Activated T-cell treated with anti-CD3 and anti-CD28 coated beads for 48 hours (primary cell): ENCODE results near the gene DST.

ENCODE experiments used
- DNase-seq: peaks from one replicate; pipeline ENCODE4 v3.0.0-alpha.2; 2020; ENCODE audit warnings: low read depth

DST gene

GRCh38 chr6:56536536-56536935 lies 106.2 kb downstream of the DST start:
- no peak for DNase-seq

GRCh38 chr6:56535626-56536025 lies 107.1 kb downstream of the DST start:
- no peak for DNase-seq

- no peak for DNase-seq
These were observed 107.8 kb downstream of the DST start for GRCh38 chr6:56534680-56535419.

DNA sequence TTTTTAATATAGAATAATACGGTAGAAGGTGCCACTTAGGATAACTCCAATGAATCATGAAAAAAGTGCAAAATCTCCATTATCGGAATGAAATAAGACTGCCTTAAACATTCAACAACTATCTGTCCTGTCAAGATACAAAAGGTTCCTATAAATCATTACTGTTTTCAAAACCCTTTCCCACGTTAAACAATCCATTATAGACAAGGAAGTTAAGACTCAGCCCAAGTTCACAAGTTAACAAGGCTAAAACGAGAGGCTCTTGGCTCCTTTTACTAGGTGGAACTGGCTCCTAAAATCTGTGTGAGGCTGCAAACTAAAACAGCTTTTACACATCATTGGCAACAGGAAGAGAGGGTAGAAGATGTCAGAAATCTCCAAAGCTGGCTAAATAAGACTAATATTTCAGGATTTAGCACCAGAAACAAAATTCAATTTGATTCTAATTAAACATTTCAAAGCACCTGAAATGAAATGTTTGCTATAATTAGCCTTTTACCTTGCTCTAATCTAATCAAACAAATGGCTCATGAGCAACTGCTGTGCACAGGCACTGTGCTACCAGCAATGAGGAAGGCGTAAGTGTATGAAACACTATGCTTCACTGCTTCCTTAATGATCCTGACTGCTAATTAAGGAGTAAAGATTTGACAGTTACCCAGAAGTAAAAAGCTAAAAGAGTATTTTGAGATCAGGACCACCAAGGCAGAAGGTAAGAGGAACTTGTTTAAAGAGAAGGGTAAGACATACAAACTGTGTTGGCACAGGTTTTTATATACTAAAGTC lies 109.7 kb downstream of the DST start:
- no peak for DNase-seq

- no peak for DNase-seq
These were observed 110.7 kb downstream of the DST start for GRCh38 chr6:56531839-56532595.

GRCh38 chr6:56529594-56530191 lies 113.0 kb downstream of the DST start:
- no peak for DNase-seq

DNA sequence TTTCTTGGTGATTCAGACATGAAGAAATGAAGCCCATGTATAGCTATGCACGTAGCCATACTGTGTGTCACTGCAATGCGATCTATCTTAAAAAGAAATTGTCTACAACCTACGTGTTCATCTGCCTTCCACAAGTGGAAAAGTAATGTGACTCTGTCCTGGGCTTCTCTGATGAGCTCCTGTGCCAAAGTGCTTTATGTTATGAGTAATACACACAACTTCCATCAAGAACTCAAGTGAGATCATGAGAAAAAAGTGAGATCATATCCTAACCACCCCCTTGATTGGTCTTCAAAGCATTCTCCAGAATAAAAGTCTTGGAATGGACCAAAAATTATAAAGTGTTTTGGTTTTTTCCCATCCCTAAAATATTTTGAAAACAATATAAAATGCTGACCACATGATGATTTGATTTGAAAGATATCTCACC lies 114.3 kb downstream of the DST start:
- DNase-seq: no peak

GRCh38 chr6:56527934-56528333 lies 114.8 kb downstream of the DST start:
- DNase-seq: no peak

DNA sequence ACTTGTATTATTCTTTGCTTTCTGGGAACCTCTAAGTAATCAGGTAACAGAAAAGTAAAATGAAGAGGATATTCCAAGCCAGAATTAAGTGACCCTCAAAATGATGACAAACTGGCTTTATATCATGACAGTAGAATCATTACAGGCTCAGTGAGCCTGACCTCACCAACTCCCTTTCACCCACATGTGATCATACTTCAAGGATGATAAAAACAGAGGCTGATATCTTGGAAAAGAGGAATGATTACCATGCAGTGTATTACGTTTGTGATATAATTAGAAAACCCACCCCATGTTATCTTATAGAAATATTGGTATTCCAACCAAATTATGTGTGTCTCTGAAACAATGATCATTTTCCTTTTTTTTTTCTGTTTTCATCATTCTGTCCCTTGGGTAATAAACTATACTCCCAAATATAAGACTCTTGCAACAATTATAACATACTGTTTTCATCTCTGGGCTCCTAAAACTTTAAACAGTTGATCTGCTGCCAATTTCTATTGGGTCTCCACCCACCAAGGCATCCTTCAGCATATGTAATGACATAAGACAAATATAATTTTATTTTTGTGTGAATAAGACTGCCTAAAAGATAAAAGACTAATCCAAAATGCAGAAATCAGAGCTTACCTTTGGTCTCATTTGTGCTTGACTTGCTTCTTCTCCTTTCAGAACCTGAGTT lies 115.7 kb downstream of the DST start:
- DNase-seq: no peak

DNA sequence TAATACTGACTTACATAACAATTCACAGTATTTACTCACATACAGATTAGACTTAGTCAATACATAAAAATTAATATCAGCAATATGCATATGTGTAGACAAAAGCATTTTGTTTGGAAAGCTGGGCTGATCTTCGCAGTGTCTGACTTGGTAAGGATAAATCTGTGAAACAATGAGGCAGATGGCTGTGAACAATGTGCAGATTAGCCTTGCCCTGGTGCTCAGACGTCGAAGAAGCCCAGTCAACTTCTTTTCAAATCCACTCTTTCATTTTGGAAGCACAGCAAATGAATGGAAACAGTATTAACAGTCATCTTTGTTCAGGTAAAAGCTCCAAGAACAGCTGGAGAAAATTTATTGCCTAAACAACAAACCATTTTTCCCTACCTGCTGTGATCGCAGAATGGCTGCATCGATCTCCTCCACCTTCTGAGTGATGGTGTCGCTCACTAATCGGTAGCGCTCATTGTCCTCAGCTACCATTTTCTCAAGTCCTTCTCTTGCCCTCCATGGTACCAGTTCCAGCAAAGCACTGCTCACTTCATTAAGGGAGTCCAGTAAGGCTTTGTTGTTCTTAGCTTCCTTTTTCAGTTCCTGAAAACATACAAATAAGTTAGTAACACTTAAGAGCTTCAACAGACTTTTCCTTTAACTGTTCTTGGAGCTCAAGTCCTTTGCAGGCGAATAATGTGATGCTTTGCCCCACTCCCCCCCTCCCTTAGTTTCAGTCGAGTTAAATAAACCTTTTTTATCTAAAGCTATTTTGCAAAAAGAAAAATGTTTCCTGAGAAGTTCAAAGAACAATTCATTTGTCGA lies 116.5 kb downstream of the DST start:
- no peak for DNase-seq

DNA sequence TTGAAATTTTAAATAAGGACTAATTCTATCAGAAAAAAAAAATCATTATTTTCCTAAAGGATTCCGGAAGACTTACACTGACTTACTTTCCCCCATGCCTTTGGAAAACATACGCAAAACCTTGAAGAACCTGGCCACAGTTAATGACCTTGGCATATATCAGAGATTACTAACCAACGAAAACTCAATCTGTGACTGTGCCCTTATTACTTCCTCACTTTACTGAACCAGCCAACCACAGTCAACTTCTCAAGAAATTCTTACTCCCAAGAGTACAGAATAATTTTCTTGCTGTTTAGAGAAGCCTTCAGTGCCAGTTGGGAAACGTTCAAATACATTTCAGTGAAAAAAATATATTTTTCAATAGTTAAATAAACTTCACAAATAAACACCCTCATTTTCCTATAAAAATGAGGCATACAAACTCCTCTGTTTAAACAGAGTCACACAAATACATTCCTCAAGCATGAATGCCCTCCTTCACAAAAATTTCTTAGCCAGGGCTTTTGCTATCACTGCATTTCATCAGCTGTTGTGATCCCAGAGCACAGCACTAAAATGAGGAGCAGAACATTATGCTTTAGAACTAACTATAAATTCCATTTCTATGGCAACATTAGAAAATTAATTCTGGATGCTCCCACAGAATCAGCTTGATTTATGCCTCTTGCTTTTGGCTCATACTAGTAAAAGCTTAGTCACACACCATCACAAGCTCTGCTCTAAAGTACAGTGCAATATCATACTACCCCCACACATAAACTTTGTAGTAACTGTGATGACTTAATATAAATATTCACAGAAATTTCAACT lies 117.6 kb downstream of the DST start:
- no peak for DNase-seq

DNA sequence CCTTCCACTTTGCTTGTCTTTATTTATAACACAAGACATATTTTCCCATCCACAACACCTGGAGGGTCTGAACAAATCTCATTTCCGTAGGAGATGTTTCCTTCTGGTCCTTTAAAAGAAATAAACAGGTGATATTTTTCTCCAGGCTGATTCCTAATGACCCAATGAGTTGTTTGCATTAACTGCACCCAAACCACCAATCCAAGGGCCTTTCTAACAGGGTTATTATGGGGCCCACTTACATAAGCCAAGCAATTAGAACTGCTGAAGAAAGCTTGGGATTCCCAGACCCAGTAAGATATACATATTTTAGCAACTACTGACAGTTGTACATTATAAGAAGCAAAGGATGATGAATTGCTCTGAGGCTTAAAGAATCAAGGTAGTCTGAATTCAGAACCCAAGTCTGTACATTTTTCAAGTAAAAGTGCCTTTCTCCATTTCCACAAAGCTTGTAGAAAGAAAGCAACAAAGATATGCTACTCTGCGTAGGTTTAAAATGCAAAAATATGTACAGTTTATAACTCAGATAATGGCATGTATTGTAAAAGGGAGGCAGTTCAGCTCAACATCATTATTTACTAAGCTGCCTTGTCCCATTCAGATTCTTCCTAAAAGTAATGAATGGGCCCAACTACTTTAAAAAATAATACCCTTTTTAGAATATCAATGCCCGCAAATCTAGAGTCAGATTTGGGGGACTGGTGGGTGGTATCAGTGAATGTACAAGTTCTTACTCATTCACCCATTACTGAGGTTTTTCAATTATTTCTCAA lies 120.0 kb downstream of the DST start:
- no peak for DNase-seq

DNA sequence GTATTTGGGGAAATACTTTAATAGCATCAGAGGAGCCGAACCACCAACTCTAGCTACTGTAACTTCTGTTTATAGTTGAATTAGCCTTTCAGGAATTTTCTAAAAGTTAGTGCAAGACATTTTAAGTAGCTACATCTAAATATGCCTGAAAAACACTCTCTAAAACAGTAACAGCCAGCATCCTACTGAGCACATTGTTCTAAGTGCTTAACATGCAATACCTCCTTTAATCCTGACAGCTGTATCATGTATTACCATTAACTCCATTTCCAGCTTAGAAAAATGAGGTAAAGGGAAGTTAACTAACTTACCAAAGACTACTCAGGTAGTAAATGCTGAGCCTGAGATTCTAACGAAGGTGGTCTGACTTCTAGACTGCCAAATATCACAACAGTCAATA lies 120.7 kb downstream of the DST start:
- no peak for DNase-seq

DNA sequence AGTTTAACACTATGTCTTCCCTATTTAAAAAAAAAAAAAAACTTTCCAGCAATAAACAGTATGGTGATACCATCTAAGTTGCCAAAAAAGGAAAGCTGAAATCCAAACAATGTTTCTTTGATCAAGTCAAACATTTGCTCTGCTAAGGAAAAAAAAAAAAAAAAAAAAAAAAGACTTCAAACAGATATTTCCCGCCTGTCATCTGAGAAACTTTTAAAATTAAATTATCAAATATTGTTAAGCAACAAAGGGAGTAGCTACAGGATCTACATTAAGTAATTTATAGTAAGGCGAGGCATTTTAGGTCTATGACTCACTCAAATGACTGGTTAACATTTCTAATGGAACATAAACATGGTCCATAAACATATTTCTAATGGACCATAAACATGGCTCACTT lies 121.2 kb downstream of the DST start:
- DNase-seq: no peak

DNA sequence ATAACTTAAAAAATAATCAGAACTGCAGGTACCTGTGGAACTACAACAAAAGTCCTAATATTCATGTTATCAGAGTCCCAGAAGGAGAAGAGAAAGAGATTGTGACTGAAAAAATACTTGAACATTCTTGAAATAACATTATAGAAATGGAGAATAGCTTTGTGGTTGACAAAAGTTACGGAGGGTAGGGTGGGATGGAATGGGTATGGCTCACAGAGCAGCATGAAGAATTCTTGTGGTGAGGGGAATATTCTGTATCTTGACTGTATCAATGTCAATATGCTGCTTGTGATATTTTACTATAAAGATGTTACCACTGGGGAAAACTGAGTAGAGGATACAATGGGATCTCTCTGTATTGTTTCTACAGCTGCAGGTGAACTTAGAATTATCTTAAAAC lies 122.5 kb downstream of the DST start:
- DNase-seq: no peak

DNA sequence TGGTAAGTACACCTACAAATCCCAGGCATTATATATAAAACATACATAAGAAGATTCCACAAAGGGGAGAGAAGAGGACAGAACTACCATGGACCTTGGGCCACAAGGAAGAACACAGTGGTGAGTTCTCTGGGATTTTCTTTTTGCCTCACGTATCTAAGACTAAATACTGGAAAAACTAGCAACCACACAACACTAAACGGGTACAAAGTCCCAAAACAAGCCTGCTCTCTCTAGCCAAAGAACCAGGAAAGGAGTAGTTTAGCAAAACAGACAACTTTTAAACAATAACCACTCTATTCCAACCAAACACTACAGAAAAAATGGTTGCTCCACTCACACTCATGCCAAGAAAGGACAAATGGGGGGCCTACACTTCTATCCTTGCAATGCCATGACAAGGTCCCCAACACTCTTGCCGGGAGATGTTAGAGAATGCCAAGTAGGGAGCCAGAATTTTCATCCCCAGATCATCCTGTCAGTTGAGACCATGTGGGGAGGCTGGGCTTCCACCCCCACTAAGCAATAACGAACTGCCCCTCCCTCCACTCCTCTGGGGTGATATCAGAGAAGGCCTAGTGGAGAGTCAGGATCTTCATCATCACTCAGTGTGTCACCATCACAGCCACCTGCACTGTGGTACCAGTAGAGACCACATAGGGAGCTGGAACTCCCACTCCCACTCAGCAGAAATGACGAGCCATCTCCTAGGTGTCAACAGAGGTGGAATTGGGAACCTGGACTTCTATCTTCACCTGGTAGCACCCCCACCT lies 123.5 kb downstream of the DST start:
- no peak for DNase-seq

DNA sequence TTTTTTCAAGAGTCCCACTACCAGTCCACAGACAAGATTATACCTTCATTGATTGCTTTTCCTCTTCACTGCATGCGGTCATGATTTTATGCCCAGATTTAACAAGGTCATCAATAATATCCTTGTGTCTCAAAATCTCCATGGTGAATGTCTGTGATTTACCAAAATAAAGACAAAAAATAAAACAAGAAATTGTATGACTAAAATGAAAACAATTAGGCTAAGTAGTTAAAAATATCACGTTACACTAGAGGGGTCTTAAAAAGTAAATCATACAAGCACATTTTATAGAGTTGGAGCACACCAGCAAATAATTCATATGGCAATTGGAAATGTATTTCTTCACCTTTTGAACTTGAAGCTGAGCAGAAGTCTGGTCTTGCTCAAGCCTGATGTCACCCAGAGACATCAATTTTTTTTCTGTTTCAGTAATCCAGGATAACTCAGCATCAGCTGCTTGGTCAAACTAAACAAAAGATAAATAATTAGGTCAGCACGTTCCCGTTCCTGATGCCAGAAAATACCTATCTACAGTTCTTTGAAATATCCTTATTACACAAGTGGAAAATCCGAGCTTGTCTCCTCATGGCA lies 125.4 kb downstream of the DST start:
- DNase-seq: no peak

GRCh38 chr6:56516003-56516402 lies 126.7 kb downstream of the DST start:
- DNase-seq: no peak
